Ovary (tissue), 9 donors: ENCODE results near the gene SLC16A12. TPM values are rescaled to one million over a fixed set of nuclear protein-coding genes. Genes with fewer than 3 reads are reported as not detected.
"Not testable (repeated sequence)": the region's sequence is repeated elsewhere in the genome, so short reads cannot be mapped to it uniquely, and the experiment has no call there.

Experiments
- DNase-seq, 5 donors: peaks; one replicate each; pipeline ENCODE4 v3.0.0-alpha.2; 2019 to 2020
- H3K27ac ChIP-seq, 2 donors: fragments of 200-600 bp; one replicate each; pipeline versions ENCODE4 v1.5.1 to v1.8.0; 2019 to 2022
- H3K27me3 ChIP-seq: fragments of 200-600 bp; one replicate; pipeline ENCODE4 v1.8.0; 2022
- H3K36me3 ChIP-seq: fragments of 200-600 bp; sonication (generic); one replicate; pipeline ENCODE4 v1.5.1; 2019
- H3K4me1 ChIP-seq: one replicate; pipeline ENCODE4 v1.8.1; 2013; ENCODE audit warnings: mild to moderate bottlenecking, moderate library complexity; ENCODE audit not compliant: insufficient read depth
- H3K4me3 ChIP-seq: fragments of 200-600 bp; sonication (generic); one replicate; pipeline ENCODE4 v1.5.1; 2017
- H3K9me3 ChIP-seq, 2 donors: fragments of 200-600 bp in 1 of 2; sonication (generic) in 1 of 2; one replicate each; pipeline versions ENCODE4 v1.5.1 to v1.8.1; 2013 to 2019; ENCODE audit warnings: mild to moderate bottlenecking in 1 of 2, moderate library complexity in 1 of 2
- EP300 ChIP-seq: sonication (generic); formaldehyde crosslinking; IDR thresholded peaks from one replicate; pipeline ENCODE4 v1.6.1; 2017; ENCODE audit warnings: antibody characterized with exemption
- POLR2A ChIP-seq: fragments of 450-650 bp; IDR thresholded peaks from one replicate; pipeline ENCODE4 v1.6.1; 2017; ENCODE audit warnings: antibody characterized with exemption, mild to moderate bottlenecking, moderate library complexity
- WGBS, 3 donors: extraction: QIAGEN DNeasy Blood & Tissue Kit in 1 of 3; methylation state at CpG; one replicate each; pipeline versions ENCODE4 v1.1.5 to v1.1.7; 2013 to 2017; 5-methylcytosine and 5-hydroxymethylcytosine counted together
- intact Hi-C, 4 donors: fragments of 100-400 bp; cut with DNase I; formaldehyde crosslinking; loops; one replicate each; pipeline versions ENCODE4 v1.11.0 to v1.15.1; 2022 to 2023
- polyA plus RNA-seq, 2 donors: library from polyadenylated mRNA; stranded (reverse); fragments of 200-250 nt in 1 of 2; fragments of 350-450 nt in 1 of 2; fragmentation: Illumina TruSeq in 1 of 2; extraction: RNeasy Lipid Tissue Mini Kit (QIAGEN cat#74804) in 1 of 2; gene quantifications; one replicate each; pipeline ENCODE4 v1.2.3, GENCODE V29; 2013 to 2014
- total RNA-seq, 7 donors: library from RNA; depleted of rRNA in 2 of 7; stranded (reverse); fragments of >200 nt in 2 of 7; fragmentation: NEBNext Ultra II Directional in 3 of 7; extraction: Animal tissue kit (Norgen Biotek cat#: 25700) in 3 of 7; gene quantifications; one replicate each; pipeline versions ENCODE4 v1.1.0 to v1.2.4, GENCODE V29; 2016 to 2023
- TF ChIP-seq, protein P1 (sequence below), 3 donors: fragments of 450-650 bp in 2 of 3; fragments of 200-600 bp in 1 of 3; IDR thresholded peaks; one replicate each; pipeline versions ENCODE4 v1.5.1 to v1.8.0; 2016 to 2022; ENCODE audit warnings: antibody characterized with exemption in 3 of 3, mild to moderate bottlenecking in 1 of 3
- donor health status: DM: no; HTN: no; CAD: no; lungs with moderate emphysema.
- donor health status: DM: no; HTN: no; CAD: no.
- donor health status: Bipolar disorder and iron deficiency.
- donor health status: DM: yes; HTN: yes; CAD: no.
- donor health status: DM: no; HTN: no; CAD: no.
- donor health status: DM: yes; HTN: yes; CAD: no.

The SLC16A12 gene
- total and polyA plus RNA-seq, 9 donors: 0.05 to 4.7 (median 1.1) TPM

GRCh38 chr10:89537364-89537763, 2.0 kb upstream of the SLC16A12 start:
- no peaks in the 10 kb centered on the region for H3K9me3 ChIP-seq
- DNase-seq: no peak
- no peak for TF ChIP-seq POLR2A
- TF ChIP-seq, protein P1, sequence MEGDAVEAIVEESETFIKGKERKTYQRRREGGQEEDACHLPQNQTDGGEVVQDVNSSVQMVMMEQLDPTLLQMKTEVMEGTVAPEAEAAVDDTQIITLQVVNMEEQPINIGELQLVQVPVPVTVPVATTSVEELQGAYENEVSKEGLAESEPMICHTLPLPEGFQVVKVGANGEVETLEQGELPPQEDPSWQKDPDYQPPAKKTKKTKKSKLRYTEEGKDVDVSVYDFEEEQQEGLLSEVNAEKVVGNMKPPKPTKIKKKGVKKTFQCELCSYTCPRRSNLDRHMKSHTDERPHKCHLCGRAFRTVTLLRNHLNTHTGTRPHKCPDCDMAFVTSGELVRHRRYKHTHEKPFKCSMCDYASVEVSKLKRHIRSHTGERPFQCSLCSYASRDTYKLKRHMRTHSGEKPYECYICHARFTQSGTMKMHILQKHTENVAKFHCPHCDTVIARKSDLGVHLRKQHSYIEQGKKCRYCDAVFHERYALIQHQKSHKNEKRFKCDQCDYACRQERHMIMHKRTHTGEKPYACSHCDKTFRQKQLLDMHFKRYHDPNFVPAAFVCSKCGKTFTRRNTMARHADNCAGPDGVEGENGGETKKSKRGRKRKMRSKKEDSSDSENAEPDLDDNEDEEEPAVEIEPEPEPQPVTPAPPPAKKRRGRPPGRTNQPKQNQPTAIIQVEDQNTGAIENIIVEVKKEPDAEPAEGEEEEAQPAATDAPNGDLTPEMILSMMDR (IDR thresholded peaks at IDR 0.05): no peak
- TF ChIP-seq EP300: no peak
- no peak overlapping the region for H3K4me3 ChIP-seq
- H3K27ac ChIP-seq: no peak overlapping the region
- no peaks in the 10 kb centered on the region for H3K36me3 ChIP-seq
- 61 to 69% (median 63%) methylated on average over 1 of the region's 1 CpG for WGBS, 3 donors
- H3K27me3 ChIP-seq: no peaks in the 10 kb centered on the region
- peaks cover 3% of the 10 kb centered on the region for H3K4me1 ChIP-seq
- intact Hi-C loops: no loop called here

GRCh38 chr10:89536013-89536354, 590 bp upstream of the SLC16A12 start:
- no peak for DNase-seq
- Histone ChIP-seq H3K36me3 (no peaks in the 10 kb centered on the region), H3K4me1 (peaks cover 3% of the 10 kb centered on the region), H3K27ac (no peak overlapping the region), H3K4me3 (peak overlapping the region; percentile 29), H3K27me3 (no peaks in the 10 kb centered on the region), H3K9me3 (no peaks in the 10 kb centered on the region)
- 10 to 16% (median 14%) methylated on average over 16 of the region's 16 CpGs for WGBS, 3 donors
- TF ChIP-seq EP300: no peak
- TF ChIP-seq, protein P1 (IDR thresholded peaks at IDR 0.05): no peak
- TF ChIP-seq POLR2A: no peak
- intact Hi-C loops: no loop called here

DNA sequence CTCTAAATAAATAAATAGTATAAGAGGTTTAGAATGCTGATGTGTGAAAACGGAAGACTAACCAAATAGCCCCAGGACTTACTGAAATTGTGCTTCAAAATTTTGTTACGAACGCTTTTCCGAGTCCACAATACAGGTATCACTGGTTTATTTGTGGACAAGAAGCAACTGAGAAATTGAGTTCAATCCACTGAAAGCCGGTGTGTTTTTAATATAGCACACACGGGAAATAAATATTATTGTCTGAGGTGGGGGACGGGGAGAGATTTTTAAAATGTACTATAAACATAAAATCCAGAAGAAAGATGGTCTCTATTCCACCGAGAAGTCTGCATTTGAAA, 598 bp downstream of the SLC16A12 start:
- 12 to 25% (median 17%) methylated on average over 8 of the region's 8 CpGs for WGBS, 3 donors
- Histone ChIP-seq H3K9me3 (no peaks in the 10 kb centered on the region), H3K4me3 (no peak overlapping the region), H3K27ac (no peak overlapping the region), H3K27me3 (no peaks in the 10 kb centered on the region), H3K4me1 (peaks cover 3% of the 10 kb centered on the region), H3K36me3 (no peaks in the 10 kb centered on the region)
- TF ChIP-seq EP300 (no peak), POLR2A (no peak)
- TF ChIP-seq, protein P1 (IDR thresholded peaks at IDR 0.05): no peak
- no peak for DNase-seq
- intact Hi-C loops: no loop called here

DNA sequence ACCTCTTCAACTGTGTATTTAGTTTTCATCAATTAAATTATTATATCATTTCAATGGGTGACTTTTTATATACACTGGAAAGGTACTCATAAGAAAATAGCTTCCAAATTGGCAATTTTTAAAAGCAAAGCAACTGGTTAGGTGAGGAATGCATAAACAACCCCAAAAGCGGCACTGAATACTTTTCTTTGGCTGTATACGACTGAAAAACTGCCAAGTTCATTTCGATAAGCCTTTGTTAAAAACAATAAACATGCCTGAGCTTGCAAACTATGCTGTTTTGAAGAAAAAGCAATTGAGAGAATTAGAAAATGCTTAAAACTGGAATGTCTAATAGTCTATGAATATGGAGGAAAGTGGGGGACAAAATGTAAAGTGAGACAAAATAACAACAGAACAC, 2.9 kb downstream of the SLC16A12 start:
- intact Hi-C loops: no loop called here
- Histone ChIP-seq H3K27me3 (no peaks in the 10 kb centered on the region), H3K27ac (no peak overlapping the region), H3K4me1 (peaks cover 3% of the 10 kb centered on the region), H3K36me3 (no peaks in the 10 kb centered on the region), H3K9me3 (no peaks in the 10 kb centered on the region), H3K4me3 (no peak overlapping the region)
- TF ChIP-seq POLR2A: no peak
- TF ChIP-seq, protein P1 (IDR thresholded peaks at IDR 0.05): no peak
- TF ChIP-seq EP300: no peak
- no peak for DNase-seq
- WGBS, 3 donors: 9 to 43% (median 10%) methylated on average over 3 of the region's 3 CpGs

DNA sequence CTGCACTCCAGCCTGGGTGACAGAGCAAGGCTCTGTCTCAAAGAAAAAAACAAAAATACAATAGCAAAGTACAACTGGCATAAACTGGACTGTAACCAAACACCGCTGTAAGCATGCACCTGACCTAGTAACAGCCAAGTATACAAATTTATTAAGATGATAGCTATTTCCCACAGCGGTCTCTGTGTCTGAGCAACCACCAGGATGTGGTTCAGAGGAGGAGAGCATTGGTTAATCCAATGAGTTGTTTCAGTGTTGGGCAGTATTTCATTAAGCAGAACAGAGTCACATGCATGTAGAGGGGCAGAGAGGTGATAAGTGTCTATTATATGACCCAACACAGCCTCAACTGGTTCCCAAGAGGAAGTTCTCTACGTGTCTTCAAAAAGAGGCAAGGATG, 4.0 kb downstream of the SLC16A12 start:
- 82 to 96% (median 90%) methylated on average over 3 of the region's 3 CpGs for WGBS, 3 donors
- no peak for TF ChIP-seq POLR2A
- TF ChIP-seq EP300: no peak
- TF ChIP-seq, protein P1 (IDR thresholded peaks at IDR 0.05): no peak
- no peaks in the 10 kb centered on the region for H3K27me3 ChIP-seq

GRCh38 chr10:89529711-89530110, 5.7 kb downstream of the SLC16A12 start:
- H3K4me3 ChIP-seq, H3K9me3 ChIP-seq, H3K4me1 ChIP-seq, H3K27ac ChIP-seq, intact Hi-C loops, H3K36me3 ChIP-seq, H3K27me3 ChIP-seq, DNase-seq: not testable (repeated sequence)
- 85 to 93% (median 86%) methylated on average over 6 of the region's 6 CpGs for WGBS, 3 donors

More for the DNA sequence above, 4.0 kb downstream of the SLC16A12 start:
- no peaks in the 10 kb centered on the region for H3K36me3 ChIP-seq
- H3K4me1 ChIP-seq: peaks cover 3% of the 10 kb centered on the region
- intact Hi-C loops: no loop called here
- no peak overlapping the region for H3K27ac ChIP-seq
- H3K9me3 ChIP-seq: no peaks in the 10 kb centered on the region
- no peak for DNase-seq
- H3K4me3 ChIP-seq: no peak overlapping the region
